Gastrocnemius medialis (tissue), 4 donors: ENCODE data around the gene OR4F15.
"Not testable (repeated sequence)": the region's sequence is repeated elsewhere in the genome, so short reads cannot be mapped to it uniquely, and the experiment has no call there.

Experiments used
- CTCF ChIP-seq, 5 experiments: fragments of 450-650 bp in 3 of 5; fragments of 200-600 bp in 2 of 5; sonication (generic) in 2 of 5; IDR thresholded peaks in 4 of 5; conservative IDR thresholded peaks in 1 of 5; 1 replicate in 4 of 5; 2 replicates in 1 of 5; pipeline ENCODE4 v1.5.1; 2016 to 2019; ENCODE audit warnings: antibody characterized with exemption in 5 of 5, mild to moderate bottlenecking in 3 of 5, moderate library complexity in 3 of 5
- POLR2A ChIP-seq, 2 donors: fragments of 450-650 bp; IDR thresholded peaks; one replicate each; pipeline ENCODE4 v1.6.1; 2017; ENCODE audit warnings: antibody characterized with exemption in 2 of 2, mild to moderate bottlenecking in 2 of 2, moderate library complexity in 2 of 2

GRCh38 chr15:101790748-101791147 is 21.3 kb upstream of the OR4F15 start:
- not testable (repeated sequence) for TF ChIP-seq CTCF (IDR thresholded peaks at IDR 0.05 in 4 of 5, conservative IDR thresholded peaks at IDR 0.05 in 1 of 5); POLR2A (IDR thresholded peaks at IDR 0.05)
